ENCODE results near the gene GNG14.
A peak's percentile ranks its signal among the peaks of the same experiment; 100 is the strongest.

The GNG14 gene

DNA sequence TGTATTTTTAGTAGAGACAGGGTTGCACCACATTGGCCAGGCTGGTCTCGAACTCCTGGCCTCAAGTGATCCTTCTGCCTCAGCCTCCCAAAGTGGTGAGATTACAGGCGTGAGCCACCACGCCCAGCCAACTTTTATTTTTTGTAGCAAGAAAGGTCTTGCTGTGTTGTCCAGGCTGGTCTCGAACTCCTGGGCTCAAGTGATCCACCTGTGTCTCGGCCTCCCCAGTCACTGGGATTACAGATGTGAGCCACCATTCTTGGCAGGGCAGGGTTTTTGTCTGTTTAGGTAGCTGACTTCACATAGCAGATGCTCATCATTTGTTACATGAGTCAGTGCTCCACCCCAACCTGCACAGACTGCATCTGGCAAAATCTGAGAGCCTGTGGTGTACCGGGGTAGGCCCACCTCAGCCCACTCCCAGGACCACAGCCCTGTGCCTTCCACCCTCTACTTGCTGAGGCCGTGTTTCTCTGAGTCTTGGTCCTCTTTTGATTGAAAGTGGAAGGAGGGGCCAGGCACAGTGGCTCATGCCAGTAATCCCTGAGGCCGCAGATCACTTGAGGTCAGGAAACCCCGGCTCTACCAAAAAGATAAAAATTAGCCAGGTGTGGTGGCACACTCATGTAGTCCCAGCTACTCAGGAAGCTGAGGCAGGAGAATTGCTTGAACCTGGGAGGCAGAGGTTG lies 40.1 kb downstream of the GNG14 start:
- DNase-seq = no peak

DNA sequence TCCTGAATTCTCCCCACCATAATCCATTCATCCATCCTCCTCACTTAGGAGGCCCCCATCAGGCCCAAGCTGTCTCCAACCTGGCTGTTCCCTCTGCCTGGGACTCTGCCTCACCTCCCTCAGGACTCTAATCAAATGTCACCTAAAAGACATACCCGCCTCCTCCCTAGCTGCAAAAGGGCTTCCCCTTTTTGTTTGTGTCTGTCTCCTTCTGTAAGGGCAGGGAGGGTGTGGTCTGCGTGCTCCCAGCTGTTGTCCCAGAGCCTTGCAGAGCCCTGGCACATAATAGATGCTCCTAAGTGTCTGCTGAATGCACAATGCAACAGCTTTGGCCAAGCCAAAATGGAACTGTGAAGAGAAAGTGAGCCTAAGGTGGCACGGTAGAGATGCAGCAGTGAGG lies 42.3 kb downstream of the GNG14 start:
- DNase-seq = no peak

DNA sequence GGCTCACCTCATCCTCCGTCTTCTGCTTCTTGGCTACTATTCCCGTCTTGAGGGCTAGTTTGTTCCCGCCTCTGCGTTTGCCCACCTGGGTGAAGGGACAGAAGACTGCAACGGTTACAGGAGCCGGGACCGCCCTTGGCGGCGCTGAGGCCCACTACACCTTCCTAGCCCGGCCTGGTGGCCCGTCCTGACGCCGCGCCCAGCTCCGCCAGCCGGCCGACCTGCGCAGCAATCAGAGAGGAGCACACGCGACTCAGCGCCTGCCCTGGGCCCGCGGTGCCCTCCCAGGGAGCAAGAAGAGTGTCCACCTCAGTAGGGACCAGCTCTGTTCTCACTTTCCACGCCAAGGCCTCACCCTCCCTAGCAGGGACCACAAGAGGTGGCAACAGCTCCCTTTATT lies 43.5 kb downstream of the GNG14 start:
- no peak for DNase-seq

DNA sequence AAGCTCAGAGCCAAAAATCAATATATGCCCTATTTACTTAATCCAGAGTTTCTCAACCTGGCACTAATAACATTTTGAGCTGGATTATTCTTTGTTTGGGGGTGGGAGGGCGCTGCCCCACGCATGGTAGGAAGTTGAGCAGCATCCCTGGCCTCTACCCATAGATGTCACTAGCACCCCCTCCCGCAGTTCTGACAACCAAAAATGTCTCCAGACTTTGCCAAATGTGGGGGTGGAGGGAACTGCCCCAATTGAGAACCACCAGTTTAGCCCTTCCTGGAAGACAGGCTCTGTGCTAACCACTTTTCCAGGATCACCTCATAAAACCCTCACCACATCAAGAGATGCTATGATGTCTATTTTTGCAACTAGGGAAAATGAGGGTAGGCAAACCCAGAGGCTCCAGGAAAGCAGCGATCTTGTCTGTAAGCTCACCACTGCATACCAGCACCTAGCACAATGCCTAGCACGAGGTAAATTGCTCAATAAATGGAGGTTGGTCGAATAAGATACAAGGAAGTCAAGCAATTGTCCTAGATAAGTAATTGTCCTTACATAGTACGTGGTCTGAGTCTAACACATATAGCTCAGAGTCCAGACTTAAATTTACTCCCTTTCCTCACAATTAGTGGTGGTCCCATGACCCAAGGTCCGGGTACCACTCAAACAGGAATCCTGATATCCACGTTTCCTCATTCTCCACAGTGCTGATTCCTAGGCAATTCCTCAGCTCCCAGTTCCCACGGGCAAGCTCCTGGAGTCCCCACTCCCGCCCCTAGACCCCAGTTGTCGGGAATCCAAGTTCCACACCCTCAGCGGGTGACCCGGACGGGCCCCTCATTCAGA lies 45.8 kb downstream of the GNG14 start:
- DNase-seq = no peak

DNA sequence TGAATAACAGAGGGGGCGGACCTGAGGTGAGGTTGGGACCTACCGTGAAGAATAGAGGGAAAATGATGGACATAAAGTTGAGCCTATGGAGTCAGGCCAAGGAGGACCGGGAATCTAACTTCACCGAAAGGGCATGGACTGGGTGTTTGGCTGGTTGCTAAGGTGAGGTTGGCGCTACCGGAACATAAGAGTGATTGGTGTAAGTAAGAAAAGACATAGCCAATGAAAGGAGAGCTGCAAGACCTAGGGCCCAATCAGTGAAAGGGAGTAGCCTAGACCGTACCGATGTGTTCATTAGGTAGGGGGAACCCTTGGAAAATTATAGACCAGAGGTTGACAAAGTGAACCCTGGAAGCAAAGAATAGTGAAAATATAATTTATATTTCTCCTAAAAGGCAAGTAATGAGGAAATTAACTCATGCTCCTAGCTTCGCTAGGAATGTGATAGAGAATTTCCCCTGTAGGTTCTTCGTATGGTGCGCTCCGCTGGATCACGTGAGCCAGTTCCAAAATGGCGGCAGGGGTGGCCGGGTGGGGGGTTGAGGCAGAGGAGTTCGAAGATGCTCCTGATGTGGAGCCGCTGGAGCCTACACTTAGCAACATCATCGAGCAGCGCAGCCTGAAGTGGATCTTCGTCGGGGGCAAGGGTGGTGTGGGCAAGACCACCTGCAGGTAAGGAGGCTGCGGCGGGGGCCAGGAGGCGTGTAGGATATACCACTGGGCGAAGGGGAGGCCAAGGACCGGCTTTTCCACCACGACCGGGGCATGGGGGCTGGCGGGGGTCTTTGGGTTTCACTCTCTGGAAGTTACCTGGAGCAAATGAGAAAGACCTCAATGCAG lies 49.4 kb downstream of the GNG14 start, which contains the start of gene GET3:
Gene GET3 (plus strand): TSS at position 503 of the 840 bp plus-strand sequence. CDS start 9 bp downstream, at position 512.
- peak; percentile 90 for DNase-seq

DNA sequence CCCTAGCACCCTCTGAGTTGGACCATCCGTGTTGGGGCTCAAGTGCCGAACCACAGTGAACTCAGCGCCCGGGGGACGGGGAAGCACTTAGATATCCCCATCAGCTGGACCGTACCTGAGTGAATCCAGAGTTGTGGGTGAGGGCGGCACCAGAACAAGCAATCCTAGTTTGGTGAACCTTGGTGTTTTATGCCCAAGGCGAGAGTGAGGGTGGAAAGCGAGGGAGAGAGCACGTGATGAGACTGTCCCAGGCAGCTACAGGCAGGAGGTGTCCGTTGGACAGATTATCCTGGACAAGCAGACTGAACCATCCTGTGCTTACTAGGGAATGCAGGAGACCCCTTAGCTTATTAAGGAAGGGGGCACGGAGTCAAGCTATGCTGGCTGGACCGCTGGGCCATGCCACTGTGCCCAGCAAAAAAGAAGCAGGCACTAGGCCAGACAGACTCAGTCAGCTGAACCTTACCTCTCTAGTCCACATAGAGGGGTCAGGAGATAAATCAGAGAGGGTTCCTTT lies 50.1 kb downstream of the GNG14 start:
- DNase-seq = no peak

All from right forelimb (tissue), 1 donor.